ENCODE data around the gene PCSK9.
A peak's percentile ranks its signal among the peaks of the same experiment; 100 is the strongest.

Gene PCSK9

GRCh38 chr1:54995013-54995760, 44.2 kb upstream of the PCSK9 start:
- POLR2A ChIA-PET: no interaction called here
- CTCF ChIA-PET: interaction anchor here (1.6 to 24.6 kb wide), 5 partner anchors 12 to 49 kb away, joined by 8 to 609 read pairs (median 22); no protein-coding TSS in a partner anchor
- no peak for DNase-seq (ENCODE audit: extremely low spot score)
- no peak for TF ChIP-seq CTCF (IDR thresholded peaks at IDR 0.05; ENCODE audit: control extremely low read depth, extremely low read depth, low read depth, missing control alignments)

GRCh38 chr1:54995835-54996234, 43.5 kb upstream of the PCSK9 start:
- DNase-seq (ENCODE audit: extremely low spot score): no peak
- no peak for TF ChIP-seq CTCF (IDR thresholded peaks at IDR 0.05; ENCODE audit: control extremely low read depth, extremely low read depth, low read depth, missing control alignments)
- ChIA-PET POLR2A (no interaction called here), CTCF (interaction anchor here (0.8 to 24.6 kb wide), 18 partner anchors 10 to 1461 kb away, joined by 3 to 609 read pairs (median 6); no protein-coding TSS in a partner anchor)

GRCh38 chr1:54996359-54996868, 42.9 kb upstream of the PCSK9 start:
- POLR2A ChIA-PET: interaction anchor here (0.6 kb wide), 1 partner anchor 46 kb away, joined by 3 read pairs; no protein-coding TSS in a partner anchor

GRCh38 chr1:54996869-54997710, 42.3 kb upstream of the PCSK9 start:
- no peak for DNase-seq (ENCODE audit: extremely low spot score)
- POLR2A ChIA-PET: interaction anchor here (0.6 kb wide), 1 partner anchor 47 kb away, joined by 3 read pairs; no protein-coding TSS in a partner anchor
- CTCF ChIA-PET: interaction anchor here (0.6 to 24.6 kb wide), 21 partner anchors 10 to 1460 kb away, joined by 3 to 609 read pairs (median 6); no protein-coding TSS in a partner anchor
- TF ChIP-seq CTCF (IDR thresholded peaks at IDR 0.05; ENCODE audit: control extremely low read depth, extremely low read depth, low read depth, missing control alignments): peak; percentile 8

More at GRCh38 chr1:54996359-54996868, 42.9 kb upstream of the PCSK9 start:
- peak; percentile 92 for DNase-seq (ENCODE audit: extremely low spot score)
- CTCF ChIA-PET: interaction anchor here (0.6 to 24.6 kb wide), 19 partner anchors 10 to 1461 kb away, joined by 3 to 609 read pairs (median 6); no protein-coding TSS in a partner anchor
- peak; percentile 88 for TF ChIP-seq CTCF (IDR thresholded peaks at IDR 0.05; ENCODE audit: control extremely low read depth, extremely low read depth, low read depth, missing control alignments)

GRCh38 chr1:54997711-54997986, 41.7 kb upstream of the PCSK9 start:
- ChIA-PET CTCF (interaction anchor here (0.7 to 24.6 kb wide), 5 partner anchors 11 to 52 kb away, joined by 3 to 609 read pairs (median 4); no protein-coding TSS in a partner anchor), POLR2A (no interaction called here)
- no peak for DNase-seq (ENCODE audit: extremely low spot score)
- TF ChIP-seq CTCF (IDR thresholded peaks at IDR 0.05; ENCODE audit: control extremely low read depth, extremely low read depth, low read depth, missing control alignments): no peak

- CTCF ChIA-PET: interaction anchor here (0.7 to 24.6 kb wide), 7 partner anchors 10 to 52 kb away, joined by 3 to 609 read pairs (median 4); no protein-coding TSS in a partner anchor
- no peak for TF ChIP-seq CTCF (IDR thresholded peaks at IDR 0.05; ENCODE audit: control extremely low read depth, extremely low read depth, low read depth, missing control alignments)
- POLR2A ChIA-PET: no interaction called here
- DNase-seq (ENCODE audit: extremely low spot score): no peak
Measured at GRCh38 chr1:54998100-54998499, 41.2 kb upstream of the PCSK9 start.

Measured in GM10248 (cell line).